Central memory CD4-positive, alpha-beta T cell (primary cell): ENCODE measurements around the gene P4HB.

ENCODE experiments used
- DNase-seq: peaks from one replicate; pipeline ENCODE4 v3.0.0; 2022

The P4HB gene

DNA sequence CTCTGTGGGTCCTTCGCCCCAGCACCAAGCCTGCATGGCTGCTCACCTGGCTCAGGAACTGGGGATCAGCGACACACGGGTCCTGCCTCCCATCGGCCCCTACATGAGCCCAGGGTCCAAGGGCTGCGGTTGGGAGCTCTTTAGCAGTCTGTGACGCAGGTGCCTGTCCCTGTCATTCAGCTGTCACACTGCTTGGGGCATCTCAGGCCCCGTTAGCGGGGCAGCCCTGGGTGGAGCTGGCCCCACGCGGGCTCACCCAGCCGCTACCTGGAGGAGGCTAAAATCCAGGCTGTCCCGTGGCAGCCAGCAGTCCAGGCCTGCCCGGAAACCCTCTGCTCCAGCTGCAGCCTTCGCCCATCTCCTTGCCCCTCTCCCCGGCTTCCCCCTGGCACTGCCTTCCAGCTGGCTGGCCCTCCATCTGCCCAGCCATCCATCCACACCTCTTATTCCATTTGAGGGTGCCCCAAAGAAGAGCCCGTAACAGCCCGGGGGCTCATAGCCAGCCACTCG, 53.1 kb downstream of the P4HB start:
- DNase-seq = no peak

DNA sequence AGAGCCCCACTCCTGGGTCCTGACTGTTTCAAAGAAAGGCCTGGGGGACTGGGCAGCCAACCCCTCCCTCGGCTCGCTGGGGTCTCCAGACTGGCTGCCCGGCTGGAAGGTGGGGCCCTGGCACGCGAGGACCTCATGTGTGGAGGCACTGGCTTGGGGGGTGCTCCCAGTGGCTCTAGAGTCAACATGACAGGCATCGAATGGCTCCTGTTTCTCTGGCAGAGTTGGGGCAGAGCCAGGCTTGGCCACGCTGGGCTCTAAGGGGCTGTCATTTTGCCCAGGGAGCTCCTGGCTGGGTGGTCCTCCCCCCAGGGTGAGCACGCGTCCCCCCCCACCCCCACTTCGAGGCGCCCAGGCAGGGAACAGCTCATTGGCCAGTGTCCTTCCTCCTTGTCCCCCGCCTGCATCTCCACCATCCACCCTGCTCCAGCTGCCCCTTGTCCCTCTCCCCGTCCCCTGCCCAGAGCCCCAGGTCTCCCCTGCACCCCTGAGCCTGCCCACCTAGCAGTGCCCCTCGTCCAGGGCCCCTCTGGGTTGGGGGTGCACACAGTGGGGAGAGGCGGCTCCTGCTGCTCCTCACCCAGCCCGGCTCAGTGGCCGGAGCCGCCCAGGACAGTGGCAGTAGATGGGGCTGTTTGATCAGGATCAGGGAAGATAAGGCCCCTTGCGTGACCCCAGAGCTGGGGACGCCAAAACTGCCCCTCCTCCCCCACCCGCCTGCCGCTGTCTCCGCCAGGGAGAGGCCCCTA, 53.7 kb downstream of the P4HB start:
- no peak for DNase-seq

- DNase-seq = no peak
These were observed 54.5 kb downstream of the P4HB start for GRCh38 chr17:81805707-81806460.

GRCh38 chr17:81804559-81805399, 55.6 kb downstream of the P4HB start:
- DNase-seq = no peak

DNA sequence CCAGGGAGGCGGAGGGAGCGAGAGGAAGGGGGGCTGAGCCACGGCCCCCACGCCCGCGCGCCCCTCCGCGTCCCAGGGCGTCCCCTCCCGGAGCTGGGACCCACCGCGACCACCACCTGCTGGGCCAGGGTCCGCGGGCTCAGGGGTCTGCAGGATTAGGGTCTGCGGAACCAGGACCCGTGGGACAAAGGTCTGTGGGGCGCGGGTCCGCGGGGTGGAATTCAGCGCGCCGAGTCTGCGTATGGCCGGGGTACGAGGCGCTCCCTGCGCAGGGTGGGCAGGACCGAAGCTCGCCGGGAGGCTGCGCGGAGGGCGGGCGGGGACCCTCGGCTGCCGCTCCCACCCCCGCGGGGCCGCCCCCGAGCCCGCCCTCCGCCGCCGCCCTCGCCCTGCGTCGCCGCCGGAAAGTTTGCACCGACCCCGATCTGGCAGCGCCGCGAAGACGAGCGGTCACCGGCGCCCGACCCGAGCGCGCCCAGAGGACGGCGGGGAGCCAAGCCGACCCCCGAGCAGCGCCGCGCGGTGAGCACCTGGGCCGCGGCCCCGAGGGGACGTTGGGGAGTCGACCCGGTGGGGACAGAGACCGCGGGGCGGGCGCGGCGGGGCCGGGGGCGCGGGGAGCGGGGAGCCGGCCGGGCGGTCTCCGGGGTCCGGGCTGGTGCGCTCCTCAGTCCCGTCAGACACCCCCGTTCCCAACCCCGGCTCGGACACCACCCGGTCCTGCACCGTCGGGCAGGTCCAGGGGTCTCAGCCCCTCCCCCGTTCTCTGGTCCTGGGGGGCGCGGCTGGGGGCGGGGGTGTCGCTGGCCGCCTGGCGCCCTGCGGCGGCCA, 56.4 kb downstream of the P4HB start, which contains the start of gene GCGR:
Gene GCGR, plus strand, starts transcription at position 423 of the 831 bp plus-strand sequence. CDS start 4,869 bp downstream, outside the sequence.
- DNase-seq = no peak

DNA sequence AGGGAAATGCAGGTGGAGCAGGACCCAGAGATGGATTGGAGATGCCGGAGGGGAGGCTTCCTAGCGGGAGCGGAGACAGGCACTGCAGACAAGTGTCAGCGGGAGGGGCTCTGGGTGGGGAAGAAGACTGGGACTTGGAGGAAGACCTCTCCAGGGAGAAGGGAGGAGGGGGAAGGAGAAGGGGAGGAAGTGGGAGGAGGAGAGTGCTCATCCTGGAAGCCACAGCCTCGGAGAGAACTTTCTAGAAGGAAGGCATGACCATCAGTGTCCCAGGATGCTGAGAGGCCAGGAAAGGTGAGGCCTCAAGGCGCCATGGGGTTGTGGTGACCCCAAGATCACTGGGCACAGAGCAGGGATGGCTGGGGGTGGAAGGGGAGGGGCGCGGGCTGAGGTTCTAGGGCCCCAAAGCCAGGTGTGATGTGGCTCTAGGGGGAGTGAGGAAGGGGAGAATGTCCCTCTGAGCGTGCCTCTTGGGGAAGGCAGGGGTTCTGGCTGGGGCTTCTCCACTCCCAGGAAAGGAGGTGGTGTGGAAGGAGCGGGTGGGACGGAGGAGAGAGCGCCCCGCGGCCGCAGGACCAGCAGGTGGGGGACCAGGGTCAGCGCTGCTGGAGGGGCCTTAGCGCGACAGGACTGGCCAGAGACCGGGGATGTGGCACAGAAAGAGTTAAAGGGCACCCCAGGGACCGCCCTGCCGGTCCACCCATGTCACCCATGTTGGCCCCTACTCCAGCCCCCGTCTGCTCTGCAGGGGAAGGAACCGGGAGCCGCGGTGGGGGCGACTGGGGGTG, 57.3 kb downstream of the P4HB start:
- DNase-seq = no peak

- no peak for DNase-seq
These were observed 58.1 kb downstream of the P4HB start for GRCh38 chr17:81802048-81802758.

DNA sequence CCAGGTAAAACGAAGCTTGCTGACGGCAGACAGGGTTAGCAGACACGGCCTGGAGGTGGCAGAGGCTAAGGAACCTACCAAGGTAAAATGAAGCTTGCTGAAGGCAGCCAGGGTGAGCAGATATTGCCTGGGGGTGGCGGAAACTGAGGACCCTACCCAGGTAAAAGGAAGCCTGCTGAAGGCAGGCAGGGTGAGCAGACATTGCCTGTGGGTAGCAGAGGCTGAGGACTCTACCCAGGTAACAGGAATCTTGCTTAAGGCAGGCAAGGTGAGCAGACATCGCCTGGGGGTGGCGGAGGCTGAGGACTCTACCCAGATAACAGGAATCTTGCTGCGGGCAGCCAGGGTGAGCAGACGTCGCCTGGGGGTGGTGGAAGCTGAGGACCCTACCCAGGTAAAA, 59.0 kb downstream of the P4HB start:
- DNase-seq = no peak

- DNase-seq = no peak
These were observed 65.8 kb downstream of the P4HB start for GRCh38 chr17:81794509-81794908.

GRCh38 chr17:81794074-81794476, 66.3 kb downstream of the P4HB start:
- DNase-seq = no peak
